Left lobe of liver (tissue), 2 donors: Measurements from ENCODE around the gene COL23A1. TPM values are rescaled to one million over a fixed set of nuclear protein-coding genes. Genes with fewer than 3 reads are reported as not detected.
"Not testable (repeated sequence)": the region's sequence is repeated elsewhere in the genome, so short reads cannot be mapped to it uniquely, and the experiment has no call there.

Experiments used
- ATAC-seq: fragments of 200-7000 bp; cut with Tn5 transposase; one replicate; pipeline ENCODE4 v1.9.1; 2020; ENCODE audit warnings: mild to moderate bottlenecking, moderate library complexity
- DNase-seq: peaks from one replicate; pipeline ENCODE4 v3.0.0-alpha.2; 2020; ENCODE audit warnings: low spot score
- total RNA-seq: library from RNA; stranded (reverse); gene quantifications from one replicate; pipeline ENCODE4 v1.2.1, GENCODE V29; 2021
- donor health status: DM: no; HTN: no; CAD: no; lungs with moderate emphysema.
- donor health status: DM: no; HTN: yes; CAD: no.

COL23A1 gene
- total RNA-seq, 1 donor from 2014 or later: 1.2 TPM

- ATAC-seq (no peak), DNase-seq (no peak)
Measured at GRCh38 chr5:178319541-178320041, 270.6 kb downstream of the COL23A1 start.

DNA sequence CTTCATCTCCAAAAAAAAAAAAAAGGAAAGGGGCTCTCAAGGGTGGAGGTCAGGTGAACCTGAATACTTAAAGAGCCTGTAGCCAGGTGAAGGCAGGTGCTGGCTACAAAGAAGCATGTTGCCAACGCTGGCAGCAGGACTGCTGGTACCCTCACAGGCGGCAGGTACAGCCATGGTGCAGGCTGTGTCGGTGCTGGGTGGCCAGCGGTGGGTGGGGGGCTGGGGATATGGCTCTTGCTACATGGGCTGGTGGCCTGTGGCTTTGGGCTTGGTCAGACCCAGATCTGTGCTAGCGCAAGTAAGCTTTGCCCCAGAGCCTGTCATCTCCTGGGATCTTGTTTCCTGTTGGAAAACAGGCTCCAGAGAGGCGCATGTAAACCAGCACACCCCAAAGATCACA lies 271.3 kb downstream of the COL23A1 start:
- DNase-seq (no peak), ATAC-seq (no peak)

DNA sequence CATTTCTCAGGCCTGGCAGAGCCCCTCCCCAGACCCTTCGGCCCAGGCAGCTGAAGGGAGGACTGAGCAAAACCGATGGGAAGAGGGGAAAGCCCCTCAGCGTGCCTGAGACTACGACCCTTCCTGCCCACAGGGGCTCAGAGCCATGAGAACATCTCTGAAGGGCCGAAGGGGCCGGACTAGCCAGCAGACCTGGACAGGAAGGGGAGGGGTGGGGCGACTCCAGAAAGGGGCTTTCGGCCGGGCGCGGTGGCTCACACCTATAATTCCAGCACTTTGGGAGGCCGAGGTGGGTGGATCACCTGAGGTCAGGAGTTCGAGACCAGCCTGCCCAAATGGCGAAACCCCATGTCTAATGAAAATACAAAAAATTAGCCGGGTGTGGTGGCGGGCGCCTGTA lies 271.8 kb downstream of the COL23A1 start:
- DNase-seq: no peak
- no peak for ATAC-seq

DNA sequence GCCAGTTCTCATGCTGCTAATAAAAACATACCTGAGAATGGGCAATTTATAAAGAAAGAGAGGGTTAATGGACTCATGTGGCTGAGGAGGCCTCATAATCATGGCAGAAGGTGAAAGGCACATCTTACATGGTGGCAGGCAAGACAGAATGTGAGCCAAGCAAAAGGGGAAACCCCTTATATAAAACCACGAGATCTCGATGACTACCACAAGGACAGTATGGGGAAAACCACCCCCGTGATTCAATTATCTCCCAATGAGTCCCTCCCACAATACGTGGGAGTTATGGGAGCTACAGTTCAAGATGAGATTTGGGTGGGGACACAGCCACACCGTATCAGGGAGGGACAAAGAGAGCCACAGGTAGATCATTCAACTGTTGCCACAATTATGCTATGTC lies 272.5 kb downstream of the COL23A1 start:
- not testable (repeated sequence) for DNase-seq

GRCh38 chr5:178314961-178315820 lies 275.0 kb downstream of the COL23A1 start:
- no peak for DNase-seq
- no peak for ATAC-seq

More for the DNA sequence above, 272.5 kb downstream of the COL23A1 start:
- ATAC-seq: not testable (repeated sequence)

DNA sequence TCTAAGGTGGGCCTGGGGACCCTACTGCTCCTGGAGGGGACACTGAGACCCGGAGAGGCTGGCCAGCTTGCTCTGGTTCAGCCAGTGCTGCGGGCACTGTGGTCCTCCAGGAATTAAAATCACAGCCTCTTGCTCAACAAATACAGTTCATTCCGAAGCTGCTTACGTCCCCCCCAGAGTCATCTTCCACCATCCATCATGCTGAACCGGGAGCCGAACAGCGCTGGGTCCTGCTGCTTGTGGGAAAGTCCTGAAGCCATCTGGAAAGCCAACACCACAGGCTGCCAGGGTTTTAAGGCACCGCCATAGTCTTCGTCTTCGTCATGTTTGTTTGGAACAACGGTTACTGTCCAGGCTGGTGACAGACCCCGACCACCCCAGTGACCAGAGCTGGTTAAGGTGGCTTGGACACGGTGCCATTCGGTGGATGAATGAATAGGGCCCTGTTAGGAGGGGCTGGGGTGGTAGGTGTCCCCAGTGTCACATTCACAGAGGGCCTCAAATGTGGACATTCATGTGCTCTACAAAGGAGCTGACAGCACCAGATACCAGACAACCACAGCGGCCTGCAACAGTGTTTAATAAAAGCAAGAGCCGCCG lies 276.0 kb downstream of the COL23A1 start:
- DNase-seq: no peak
- no peak for ATAC-seq

GRCh38 chr5:178313316-178313715 lies 276.9 kb downstream of the COL23A1 start:
- DNase-seq (no peak), ATAC-seq (no peak)

- DNase-seq: no peak
- peak; percentile 47 for ATAC-seq
Measured at GRCh38 chr5:178312880-178313282, 277.3 kb downstream of the COL23A1 start.

- no peak for DNase-seq
- no peak for ATAC-seq
Measured at GRCh38 chr5:178310130-178310865, 279.9 kb downstream of the COL23A1 start.

DNA sequence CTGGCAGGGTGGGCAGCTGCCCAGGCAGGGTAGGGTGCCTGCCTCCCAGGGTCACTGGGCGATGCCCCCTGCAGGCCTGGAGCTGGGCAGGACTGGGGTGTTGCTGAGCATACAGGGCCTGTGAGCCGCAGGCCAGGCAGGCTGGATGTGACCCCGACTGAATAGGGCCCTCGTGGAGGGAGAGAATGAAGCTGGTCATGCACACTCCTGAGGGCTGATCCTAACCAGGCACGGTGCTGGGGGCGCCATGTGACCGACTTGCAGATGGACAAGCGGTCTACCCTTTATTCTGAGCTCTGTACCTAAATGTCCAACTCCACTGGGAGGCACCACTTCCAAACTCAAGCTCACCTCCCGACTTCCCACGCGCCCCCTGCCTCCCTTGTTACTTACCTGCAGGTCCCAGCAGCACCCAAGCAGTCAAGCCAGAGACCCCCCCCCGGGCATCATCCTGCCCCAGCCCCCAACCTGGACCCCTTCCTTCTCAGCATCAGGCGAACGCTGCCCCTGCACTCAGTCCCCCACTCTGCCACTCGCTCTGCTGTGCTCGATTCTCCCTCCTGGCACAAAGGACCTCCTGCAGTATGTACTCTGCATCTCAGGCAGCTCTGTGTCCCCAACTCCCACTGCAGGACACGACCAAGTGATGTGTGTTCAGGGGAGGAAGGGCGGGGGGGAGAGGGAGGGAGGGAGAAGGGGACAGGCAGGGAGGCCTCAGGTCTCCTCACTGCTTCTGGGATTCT lies 280.8 kb downstream of the COL23A1 start:
- ATAC-seq (peak; percentile 59), DNase-seq (no peak)

DNA sequence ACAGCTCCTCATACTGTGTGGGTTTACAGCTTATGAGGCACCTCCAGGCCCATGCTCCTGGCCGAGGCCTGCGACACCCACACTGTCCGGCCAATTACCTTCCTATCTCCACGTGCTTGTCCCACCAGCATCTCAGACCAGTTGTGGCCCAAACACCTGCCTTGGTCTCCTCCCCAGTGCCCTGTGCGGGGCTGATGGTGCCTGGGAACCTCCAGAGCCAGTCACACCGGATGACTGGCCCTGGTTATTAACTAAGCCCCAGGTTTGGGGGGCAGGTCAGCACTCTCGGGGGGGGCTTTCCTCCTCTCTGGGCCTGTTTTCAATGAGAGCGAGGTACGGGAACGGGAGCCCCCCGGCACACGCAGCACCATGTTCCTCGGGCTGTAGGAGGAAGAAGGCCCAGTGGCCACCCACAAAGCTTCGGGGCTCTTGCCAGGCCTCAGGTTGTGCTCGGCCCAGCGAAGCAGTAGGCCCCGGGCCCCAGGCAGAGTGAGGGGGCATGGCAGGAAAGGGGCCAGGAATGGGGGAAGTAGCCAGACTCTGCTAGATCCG lies 281.6 kb downstream of the COL23A1 start:
- no peak for ATAC-seq
- DNase-seq: no peak

GRCh38 chr5:178307267-178308045 lies 282.7 kb downstream of the COL23A1 start:
- ATAC-seq: no peak
- no peak for DNase-seq

DNA sequence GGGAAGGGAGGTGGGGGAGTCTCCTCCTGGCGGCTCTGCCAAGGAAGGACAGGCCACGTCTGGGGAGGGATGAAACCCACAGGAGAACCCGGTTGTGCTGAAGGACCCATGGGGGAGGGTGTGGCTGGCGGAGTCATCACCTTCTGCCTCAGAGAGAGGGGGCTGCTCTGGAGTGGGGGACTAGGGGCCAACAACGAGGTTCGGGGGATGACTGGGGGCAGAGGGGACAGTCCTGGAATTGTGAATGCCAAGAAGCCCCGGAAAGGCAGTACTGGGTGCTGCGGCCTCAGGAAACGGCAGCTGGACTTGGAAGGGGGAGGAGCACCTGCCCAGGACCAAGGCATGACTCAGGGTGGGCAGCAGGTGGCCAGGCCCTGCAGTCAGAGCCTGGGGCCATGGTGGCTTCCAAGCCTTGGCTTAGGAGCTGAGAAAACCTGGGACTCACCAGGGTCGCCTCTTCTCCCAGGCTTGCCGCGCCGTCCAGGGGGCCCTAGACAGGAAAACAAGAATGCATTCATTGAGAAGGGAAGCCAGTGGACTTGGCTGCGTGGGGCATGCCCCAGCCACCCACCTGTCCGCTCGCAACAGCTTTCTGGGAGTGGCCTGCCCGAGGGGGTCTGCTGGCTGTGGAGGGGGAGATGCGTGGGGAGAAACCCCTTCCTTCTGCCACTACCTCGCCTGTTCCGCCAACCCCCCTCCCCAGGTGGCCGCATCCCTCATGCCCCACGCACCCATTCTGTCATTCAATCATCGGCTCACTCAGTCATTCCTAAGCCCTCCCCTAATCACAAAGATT lies 283.6 kb downstream of the COL23A1 start:
- DNase-seq: no peak
- ATAC-seq: no peak

DNA sequence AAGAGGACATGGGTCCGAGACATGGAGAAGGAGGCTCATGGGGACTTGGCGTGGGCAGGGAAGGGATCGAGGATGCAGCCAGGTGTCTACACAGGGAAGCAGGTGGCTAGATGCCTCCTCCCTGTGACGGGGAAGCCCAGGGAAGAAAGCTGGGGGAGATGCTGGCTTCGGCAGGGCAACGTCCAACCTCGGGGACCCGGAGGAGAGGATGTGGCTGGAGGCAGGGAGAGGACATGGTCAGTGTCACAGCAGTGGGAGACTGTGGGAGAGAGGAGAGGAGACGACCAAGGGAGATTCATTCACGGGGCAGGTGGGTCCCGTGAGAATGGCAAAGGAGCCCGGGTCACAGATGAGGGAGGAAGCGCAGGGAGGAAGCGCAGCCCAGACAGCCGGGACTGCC lies 284.4 kb downstream of the COL23A1 start:
- no peak for ATAC-seq
- DNase-seq: no peak

- no peak for DNase-seq
- no peak for ATAC-seq
Measured at GRCh38 chr5:178304761-178305645, 285.2 kb downstream of the COL23A1 start.

- DNase-seq: no peak
- no peak for ATAC-seq
Measured at GRCh38 chr5:178304016-178304415, 286.2 kb downstream of the COL23A1 start.

- not testable (repeated sequence) for ATAC-seq, DNase-seq
Measured at GRCh38 chr5:178302321-178302720, 287.9 kb downstream of the COL23A1 start.

DNA sequence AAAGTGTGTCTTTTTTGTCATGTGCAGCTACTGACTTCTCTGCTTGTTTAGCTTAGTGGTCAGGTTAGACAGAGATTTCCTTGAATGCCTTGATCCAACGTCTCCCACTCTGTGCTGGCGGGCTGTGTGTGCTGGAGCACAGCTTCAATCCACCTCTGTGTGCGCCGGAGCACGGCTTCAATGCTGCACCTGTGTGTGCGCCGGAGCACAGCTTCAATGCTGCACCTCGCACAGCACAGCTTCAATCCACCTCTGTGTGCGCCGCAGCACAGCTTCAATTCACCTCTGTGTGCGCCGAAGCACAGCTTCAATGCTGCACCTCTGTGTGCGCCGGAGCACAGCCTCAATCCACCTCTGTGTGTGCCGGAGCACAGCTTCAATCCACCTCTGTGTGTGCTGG lies 288.6 kb downstream of the COL23A1 start:
- DNase-seq: no peak
- no peak for ATAC-seq
